A549 (cell line): ENCODE data around the gene PPP1R8. TPM values are rescaled to one million over a fixed set of nuclear protein-coding genes. Genes with fewer than 3 reads are reported as not detected.

Experiments
- ATAC-seq, 2 experiments: fragments of 200-7000 bp in 1 of 2; fragments of >200 bp in 1 of 2; cut with Nextera tagmentation in 1 of 2; cut with Tn5 transposase in 1 of 2; 3 replicates each; pipeline versions ENCODE4 v1.8.0 to v1.9.1; 2018 to 2020; ENCODE audit warnings: mild to moderate bottlenecking in 1 of 2, moderate library complexity in 1 of 2
- CTCF ChIA-PET: fragments of 300-600 bp; sonication (Branson Sonifier 250); formaldehyde crosslinking; extraction: SDS; loops from one replicate; lab custom pipeline; 2021; ENCODE audit warnings: antibody characterized with exemption, inconsistent platforms; lab: Yijun Ruan, JAX
- POLR2A ChIA-PET: fragments of 350-600 bp; formaldehyde crosslinking; extraction: SDS; loops from one replicate; lab custom pipeline; 2021; ENCODE audit warnings: antibody characterized with exemption, inconsistent platforms; lab: Yijun Ruan, JAX
- DNase-seq, 2 experiments: peaks; one replicate each; pipeline versions ENCODE4 v3.0.0 to v3.0.0-alpha.2; 2011 to 2016; ENCODE audit warnings: low read depth in 1 of 2, low spot score in 1 of 2
- FAIRE-seq: peaks from 2 replicates; lab custom pipeline; 2011; peaks lifted over from hg19 to GRCh38; lab: Jason Lieb, UNC
- H3K27ac ChIP-seq, 2 experiments: fragments of >200 bp; sonication (Bioruptor Twin); formaldehyde crosslinking; 3 replicates each; pipeline ENCODE4 v1.5.1; 2016 to 2017
- H3K4me1 ChIP-seq: fragments of >200 bp; sonication (Bioruptor Twin); formaldehyde crosslinking; 3 replicates; pipeline ENCODE4 v1.6.1; 2016
- H3K4me2 ChIP-seq: fragments of >200 bp; sonication (Bioruptor Twin); formaldehyde crosslinking; 3 replicates; pipeline ENCODE4 v1.6.1; 2016
- H3K4me3 ChIP-seq: fragments of >200 bp; sonication (Bioruptor Twin); formaldehyde crosslinking; 3 replicates; pipeline ENCODE4 v1.5.1; 2016
- H3K9me3 ChIP-seq: fragments of >200 bp; sonication (Bioruptor Twin); formaldehyde crosslinking; 3 replicates; pipeline ENCODE4 v1.6.1; 2016
- BCL3 ChIP-seq: fragments of >200 bp; sonication (Bioruptor Twin); formaldehyde crosslinking; IDR thresholded peaks from 3 replicates; pipeline ENCODE4 v1.6.1; 2016
- CHD2 ChIP-seq: fragments of 150-350 bp; IDR thresholded peaks from 2 replicates; pipeline ENCODE4 v1.6.1; 2014; ENCODE audit warnings: low read length; ENCODE audit not compliant: partially characterized antibody
- CHD4 ChIP-seq: fragments of 200-600 bp; sonication (generic); IDR thresholded peaks from 2 replicates; pipeline ENCODE4 v1.6.1; 2016; ENCODE audit warnings: antibody characterized with exemption, mild to moderate bottlenecking, borderline replicate concordance
- ESRRA ChIP-seq: fragments of 150-350 bp; IDR thresholded peaks from 2 replicates; pipeline ENCODE4 v1.6.1; 2014; ENCODE audit warnings: mild to moderate bottlenecking, low read length, borderline replicate concordance
- FOSL2 ChIP-seq, 2 experiments: fragments of 450-650 bp in 1 of 2; fragments of >200 bp in 1 of 2; sonication (Bioruptor Twin) in 1 of 2; formaldehyde crosslinking; IDR thresholded peaks; 2 replicates each; pipeline versions ENCODE4 v1.5.0 to v1.6.1; 2016 to 2020; ENCODE audit warnings: mild to moderate bottlenecking in 1 of 2, moderate library complexity in 1 of 2
- FOXS1 ChIP-seq: fragments of 250-450 bp; sonication (Bioruptor Pico); IDR thresholded peaks from 2 replicates; pipeline ENCODE4 v1.5.0; 2020; ENCODE audit warnings: mild to moderate bottlenecking, moderate library complexity
- HDAC2 ChIP-seq: fragments of 200-600 bp; sonication (generic); IDR thresholded peaks from 2 replicates; pipeline ENCODE4 v1.6.1; 2016
- HEYL ChIP-seq: fragments of 250-450 bp; sonication (Bioruptor Pico); IDR thresholded peaks from 2 replicates; pipeline ENCODE4 v1.8.0; 2021; ENCODE audit warnings: mild to moderate bottlenecking, moderate library complexity
- HOXB13 ChIP-seq: fragments of 250-450 bp; sonication (Bioruptor Pico); IDR thresholded peaks from 2 replicates; pipeline ENCODE4 v1.5.0; 2020; ENCODE audit warnings: low read depth, mild to moderate bottlenecking, moderate library complexity
- KDM1A ChIP-seq: fragments of 200-600 bp; sonication (generic); IDR thresholded peaks from 2 replicates; pipeline ENCODE4 v1.6.1; 2016; ENCODE audit warnings: low read depth, mild to moderate bottlenecking
- MAFK ChIP-seq: fragments of 450-650 bp; IDR thresholded peaks from 2 replicates; pipeline ENCODE4 v1.6.1; 2014; ENCODE audit not compliant: partially characterized antibody
- MAZ ChIP-seq: fragments of 150-350 bp; IDR thresholded peaks from 2 replicates; pipeline ENCODE4 v1.6.1; 2014; ENCODE audit warnings: antibody characterized with exemption, low read depth, low read length, borderline replicate concordance
- NR3C1 ChIP-seq: fragments of >200 bp; sonication (Bioruptor Twin); formaldehyde crosslinking; IDR thresholded peaks from 3 replicates; pipeline ENCODE4 v1.6.1; 2017
- PHF8 ChIP-seq: fragments of 200-600 bp; sonication (generic); IDR thresholded peaks from 2 replicates; pipeline ENCODE4 v1.6.1; 2016; ENCODE audit warnings: low read depth, mild to moderate bottlenecking, antibody characterized with exemption, moderate library complexity, borderline replicate concordance
- POLR2A ChIP-seq: IDR thresholded peaks from 2 replicates; pipeline ENCODE4 v1.6.1; 2012; ENCODE audit warnings: mild to moderate bottlenecking, low read length
- RARB ChIP-seq: fragments of 250-450 bp; sonication (Bioruptor Pico); IDR thresholded peaks from 2 replicates; pipeline ENCODE4 v1.8.0; 2021; ENCODE audit warnings: mild to moderate bottlenecking, moderate library complexity
- RCOR1 ChIP-seq: fragments of 150-350 bp; IDR thresholded peaks from 2 replicates; pipeline ENCODE4 v1.6.1; 2014; ENCODE audit warnings: antibody characterized with exemption, low read length, low read depth
- SREBF2 ChIP-seq: fragments of 450-650 bp; IDR thresholded peaks from 2 replicates; pipeline ENCODE4 v1.6.1; 2014; ENCODE audit warnings: mild to moderate bottlenecking, moderate library complexity
- ZC3H11A ChIP-seq: fragments of 450-650 bp; IDR thresholded peaks from 2 replicates; pipeline ENCODE4 v1.6.1; 2014; ENCODE audit warnings: antibody characterized with exemption, mild to moderate bottlenecking
- ZSCAN20 ChIP-seq: fragments of 250-450 bp; sonication (Bioruptor Pico); IDR thresholded peaks from 2 replicates; pipeline ENCODE4 v1.8.0; 2022; ENCODE audit warnings: mild to moderate bottlenecking, moderate library complexity
- WGBS: methylation state at CpG from one replicate; pipeline ENCODE4 v1.1.6; 2017; ENCODE audit errors: missing lambda C conversion rate; 5-methylcytosine and 5-hydroxymethylcytosine counted together
- polyA plus RNA-seq, 4 experiments: library from polyadenylated mRNA; depleted of rRNA in 3 of 4; stranded (reverse); fragments of >200 nt; fragmentation: RNase III in 1 of 4; extraction: RNeasy Plus Mini Kit Qiagen cat#74134 plus additional on column Dnase treatment in 1 of 4; gene quantifications; 2 replicates in 3 of 4; 3 replicates in 1 of 4; pipeline ENCODE4 v1.2.3, GENCODE V29; 2011 to 2017
- TF ChIP-seq, protein P1 (sequence below): fragments of 250-450 bp; sonication (Bioruptor Pico); IDR thresholded peaks from 2 replicates; pipeline ENCODE4 v1.5.0; 2020; ENCODE audit warnings: low read depth, mild to moderate bottlenecking, moderate library complexity

Gene PPP1R8
- polyA plus RNA-seq, 2 of the 4 experiments (the other 2 are of a cell fraction): 34.0 to 42.0 TPM

GRCh38 chr1:27865821-27866220 is 35.2 kb downstream of the PPP1R8 start:
- ATAC-seq: no peak
- Histone ChIP-seq H3K4me1 (0 out of 3 replicates have a peak, but pooled peaks cover 3% of the 10 kb centered on the region), H3K9me3 (no peaks in the 10 kb centered on the region)
- WGBS: 90% methylated on average over 10 of the region's 10 CpGs
- no peak for FAIRE-seq
- TF ChIP-seq RARB (CRISPR knock-in tag) (no peak), HOXB13 (no peak), SREBF2 (no peak)
- TF ChIP-seq, all 56 proteins: peak for 0
- no peak for DNase-seq
- Histone ChIP-seq H3K27ac (no peak overlapping the region), H3K4me2 (no peak overlapping the region), H3K4me3 (no peak overlapping the region)
- ChIA-PET POLR2A (no interaction called here), CTCF (interaction anchor here (2.0 kb wide), 1 partner anchor 8 kb away, joined by 6 read pairs; no protein-coding TSS in a partner anchor)

DNA sequence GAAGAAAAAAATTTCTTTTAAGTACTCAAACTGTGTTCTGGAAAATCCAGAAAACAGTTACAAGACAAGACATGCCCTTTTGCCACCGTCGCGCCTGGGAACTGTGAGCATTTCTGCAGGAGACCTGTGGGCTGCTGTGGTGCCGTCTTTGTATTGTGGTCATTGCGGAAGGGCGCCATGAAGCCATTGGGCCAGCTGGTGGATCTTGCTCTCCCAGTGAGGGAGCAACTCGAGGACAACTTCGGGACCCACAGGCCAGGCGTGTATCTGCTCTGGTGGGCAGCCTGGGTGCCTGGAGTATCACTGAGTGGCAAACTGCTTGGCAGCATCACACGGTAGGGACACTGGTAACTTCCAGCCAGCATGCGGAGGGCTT is 38.0 kb downstream of the PPP1R8 start:
- DNase-seq (no peak), FAIRE-seq (no peak), ATAC-seq (no peak)
- H3K9me3 ChIP-seq: no peaks in the 10 kb centered on the region
- 84% methylated on average over 8 of the region's 11 CpGs for whole genome bisulfite sequencing
- CTCF ChIA-PET: no interaction called here
- 0 out of 3 replicates have a peak, but pooled peaks cover 4% of the 10 kb centered on the region for H3K4me1 ChIP-seq
- no peak for TF ChIP-seq ESRRA
- no peak overlapping the region for H3K27ac ChIP-seq
- no peak overlapping the region for H3K4me2 ChIP-seq
- H3K4me3 ChIP-seq: no peak overlapping the region
- POLR2A ChIA-PET: no interaction called here

DNA sequence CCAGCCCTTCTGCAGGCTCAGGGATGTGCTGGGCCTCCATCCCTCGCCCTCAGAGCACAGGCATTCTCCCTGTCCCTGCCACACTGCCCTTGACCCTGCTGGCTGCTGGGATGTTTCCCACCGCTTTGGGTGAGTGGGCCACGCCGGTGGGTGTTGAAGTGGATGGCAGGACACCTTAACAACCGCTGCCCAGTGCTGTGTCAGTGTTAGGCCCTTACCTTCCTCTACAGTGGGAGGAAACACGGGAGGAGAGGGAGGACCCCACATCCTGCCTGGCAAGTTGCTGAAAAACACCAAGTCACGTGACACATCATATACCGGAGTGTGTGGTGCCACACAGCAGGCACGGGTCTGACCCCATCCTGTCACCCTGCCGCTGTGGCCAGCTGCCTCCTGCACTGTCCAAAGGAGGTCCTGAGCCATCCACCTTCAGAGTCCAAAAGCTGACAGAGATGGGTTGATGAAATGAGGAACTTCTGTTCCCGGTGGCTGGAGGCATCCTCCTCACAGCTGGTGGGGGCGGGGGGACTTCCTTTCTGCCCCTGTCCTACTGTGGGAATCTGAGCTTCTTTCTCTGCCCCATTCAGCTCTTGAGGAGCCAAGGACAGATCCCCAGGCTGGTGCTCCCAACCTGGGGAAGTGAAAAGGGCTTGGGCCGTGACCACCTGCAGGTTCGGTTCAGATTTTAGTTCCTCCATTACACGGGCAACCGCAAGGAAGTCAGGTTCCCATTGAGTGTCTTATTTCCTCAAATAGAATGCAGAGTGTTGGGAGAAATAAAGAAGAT is 38.5 kb downstream of the PPP1R8 start:
- ChIA-PET POLR2A (no interaction called here), CTCF (interaction anchor here (0.5 to 0.9 kb wide), 2 partner anchors 34 to 111 kb away, joined by 3 to 4 read pairs; no protein-coding TSS in a partner anchor)
- H3K27ac ChIP-seq: no peak overlapping the region
- TF ChIP-seq HDAC2 (no peak), NR3C1 (no peak), FOXS1 (CRISPR knock-in tag) (no peak), MAFK (no peak), CHD2 (no peak), HEYL (CRISPR knock-in tag) (no peak), RCOR1 (no peak), KDM1A (no peak), SREBF2 (no peak), CHD4 (no peak), POLR2A (no peak), ZSCAN20 (CRISPR knock-in tag) (no peak), RARB (CRISPR knock-in tag) (no peak), BCL3 (no peak), FOSL2 (IDR thresholded peaks at IDR 0.05) (no peak), FOSL2 (CRISPR knock-in tag; IDR thresholded peaks at IDR 0.05) (no peak), ZC3H11A (no peak), MAZ (no peak), PHF8 (no peak)
- TF ChIP-seq, protein P1, sequence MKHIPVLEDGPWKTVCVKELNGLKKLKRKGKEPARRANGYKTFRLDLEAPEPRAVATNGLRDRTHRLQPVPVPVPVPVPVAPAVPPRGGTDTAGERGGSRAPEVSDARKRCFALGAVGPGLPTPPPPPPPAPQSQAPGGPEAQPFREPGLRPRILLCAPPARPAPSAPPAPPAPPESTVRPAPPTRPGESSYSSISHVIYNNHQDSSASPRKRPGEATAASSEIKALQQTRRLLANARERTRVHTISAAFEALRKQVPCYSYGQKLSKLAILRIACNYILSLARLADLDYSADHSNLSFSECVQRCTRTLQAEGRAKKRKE (CRISPR knock-in tag): no peak
- FAIRE-seq (no peak), ATAC-seq (no peak), DNase-seq (no peak)
- 0 out of 3 replicates have a peak, but pooled peaks cover 4% of the 10 kb centered on the region for H3K4me1 ChIP-seq
- no peak overlapping the region for H3K4me2 ChIP-seq
- H3K4me3 ChIP-seq: no peak overlapping the region
- WGBS: 84% methylated on average over 6 of the region's 16 CpGs
- H3K9me3 ChIP-seq: no peaks in the 10 kb centered on the region
